ENCODE measurements around the gene AFP. TPM values are rescaled to one million over a fixed set of nuclear protein-coding genes. Genes with fewer than 3 reads are reported as not detected.

Gene AFP
- total RNA-seq, 1 donor, result not detected

DNA sequence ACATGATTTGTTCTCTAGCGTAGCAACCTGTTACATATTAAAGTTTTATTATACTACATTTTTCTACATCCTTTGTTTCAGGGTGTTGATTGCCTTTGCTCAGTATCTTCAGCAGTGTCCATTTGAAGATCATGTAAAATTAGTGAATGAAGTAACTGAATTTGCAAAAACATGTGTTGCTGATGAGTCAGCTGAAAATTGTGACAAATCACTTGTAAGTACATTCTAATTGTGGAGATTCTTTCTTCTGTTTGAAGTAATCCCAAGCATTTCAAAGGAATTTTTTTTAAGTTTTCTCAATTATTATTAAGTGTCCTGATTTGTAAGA lies 29.5 kb upstream of the AFP start:
- H4K20me1 ChIP-seq (ENCODE audit: insufficient read depth, low read length), result no peaks in the 10 kb centered on the region
- no peak overlapping the region for H2AFZ ChIP-seq (ENCODE audit: low read length)
- H3K27me3 ChIP-seq (ENCODE audit: insufficient read depth, low read length), result peaks cover 13% of the 10 kb centered on the region
- H3K4me1 ChIP-seq (ENCODE audit: insufficient read depth, low read length), result no peaks in the 10 kb centered on the region
- no peaks in the 10 kb centered on the region for H3K79me2 ChIP-seq (ENCODE audit: insufficient read depth, low read length)
- DNase-seq (ENCODE audit: insufficient read length, low spot score, missing footprints), result no peak
- H3K4me2 ChIP-seq (ENCODE audit: insufficient read depth, low read length), result no peak overlapping the region
- no peak overlapping the region for H3K27ac ChIP-seq (ENCODE audit: low read depth, low read length)
- no peaks in the 10 kb centered on the region for H3K9me3 ChIP-seq (ENCODE audit: low read depth, low read length)
- H3K4me3 ChIP-seq (ENCODE audit: insufficient read depth, low read length), result no peak overlapping the region
- H3K36me3 ChIP-seq (ENCODE audit: insufficient read depth, low read length), result no peaks in the 10 kb centered on the region
- TF ChIP-seq, protein P1, sequence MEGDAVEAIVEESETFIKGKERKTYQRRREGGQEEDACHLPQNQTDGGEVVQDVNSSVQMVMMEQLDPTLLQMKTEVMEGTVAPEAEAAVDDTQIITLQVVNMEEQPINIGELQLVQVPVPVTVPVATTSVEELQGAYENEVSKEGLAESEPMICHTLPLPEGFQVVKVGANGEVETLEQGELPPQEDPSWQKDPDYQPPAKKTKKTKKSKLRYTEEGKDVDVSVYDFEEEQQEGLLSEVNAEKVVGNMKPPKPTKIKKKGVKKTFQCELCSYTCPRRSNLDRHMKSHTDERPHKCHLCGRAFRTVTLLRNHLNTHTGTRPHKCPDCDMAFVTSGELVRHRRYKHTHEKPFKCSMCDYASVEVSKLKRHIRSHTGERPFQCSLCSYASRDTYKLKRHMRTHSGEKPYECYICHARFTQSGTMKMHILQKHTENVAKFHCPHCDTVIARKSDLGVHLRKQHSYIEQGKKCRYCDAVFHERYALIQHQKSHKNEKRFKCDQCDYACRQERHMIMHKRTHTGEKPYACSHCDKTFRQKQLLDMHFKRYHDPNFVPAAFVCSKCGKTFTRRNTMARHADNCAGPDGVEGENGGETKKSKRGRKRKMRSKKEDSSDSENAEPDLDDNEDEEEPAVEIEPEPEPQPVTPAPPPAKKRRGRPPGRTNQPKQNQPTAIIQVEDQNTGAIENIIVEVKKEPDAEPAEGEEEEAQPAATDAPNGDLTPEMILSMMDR (IDR thresholded peaks at IDR 0.05; ENCODE audit: extremely low read depth, low read depth, low read length), result no peak

DNA sequence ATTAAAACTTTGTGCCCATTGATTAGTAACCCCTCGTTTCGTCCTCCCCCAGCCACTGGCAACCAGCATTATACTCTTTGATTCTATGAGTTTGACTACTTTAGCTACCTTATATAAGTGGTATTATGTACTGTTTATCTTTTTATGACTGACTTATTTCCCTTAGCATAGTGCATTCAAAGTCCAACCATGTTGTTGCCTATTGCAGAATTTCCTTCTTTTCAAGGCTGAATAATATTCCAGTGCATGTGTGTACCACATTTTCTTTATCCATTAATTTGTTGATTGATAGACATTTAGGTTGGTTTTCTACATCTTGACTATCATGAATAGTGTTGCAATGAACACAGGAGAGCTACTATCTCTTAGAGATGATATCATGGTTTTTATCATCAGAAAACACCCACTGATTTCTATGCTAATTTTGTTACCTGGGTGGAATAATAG lies 28.8 kb upstream of the AFP start:
- H3K4me1 ChIP-seq (ENCODE audit: insufficient read depth, low read length), result no peaks in the 10 kb centered on the region
- no peak for DNase-seq (ENCODE audit: insufficient read length, low spot score, missing footprints)

DNA sequence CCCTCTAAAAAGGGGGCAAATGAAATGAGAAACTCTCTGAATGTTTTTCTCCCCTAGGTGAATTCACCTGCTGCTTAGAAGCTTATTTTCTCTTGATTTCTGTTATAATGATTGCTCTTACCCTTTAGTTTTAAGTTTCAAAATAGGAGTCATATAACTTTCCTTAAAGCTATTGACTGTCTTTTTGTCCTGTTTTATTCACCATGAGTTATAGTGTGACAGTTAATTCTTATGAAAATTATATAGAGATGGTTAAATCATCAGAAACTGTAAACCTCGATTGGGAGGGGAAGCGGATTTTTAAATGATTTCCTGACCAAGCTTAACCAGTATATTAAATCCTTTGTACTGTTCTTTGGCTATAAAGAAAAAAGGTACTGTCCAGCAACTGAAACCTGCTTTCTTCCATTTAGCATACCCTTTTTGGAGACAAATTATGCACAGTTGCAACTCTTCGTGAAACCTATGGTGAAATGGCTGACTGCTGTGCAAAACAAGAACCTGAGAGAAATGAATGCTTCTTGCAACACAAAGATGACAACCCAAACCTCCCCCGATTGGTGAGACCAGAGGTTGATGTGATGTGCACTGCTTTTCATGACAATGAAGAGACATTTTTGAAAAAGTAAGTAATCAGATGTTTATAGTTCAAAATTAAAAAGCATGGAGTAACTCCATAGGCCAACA lies 27.7 kb upstream of the AFP start:
- H3K27ac ChIP-seq (ENCODE audit: low read depth, low read length), result no peak overlapping the region
- no peak overlapping the region for H3K4me2 ChIP-seq (ENCODE audit: insufficient read depth, low read length)
- TF ChIP-seq, protein P1 (IDR thresholded peaks at IDR 0.05; ENCODE audit: extremely low read depth, low read depth, low read length), result no peak
- no peaks in the 10 kb centered on the region for H3K4me1 ChIP-seq (ENCODE audit: insufficient read depth, low read length)
- H3K4me3 ChIP-seq (ENCODE audit: insufficient read depth, low read length), result no peak overlapping the region
- H2AFZ ChIP-seq (ENCODE audit: low read length), result no peak overlapping the region
- no peak for DNase-seq (ENCODE audit: insufficient read length, low spot score, missing footprints)
- H4K20me1 ChIP-seq (ENCODE audit: insufficient read depth, low read length), result no peaks in the 10 kb centered on the region
- H3K79me2 ChIP-seq (ENCODE audit: insufficient read depth, low read length), result no peaks in the 10 kb centered on the region
- H3K36me3 ChIP-seq (ENCODE audit: insufficient read depth, low read length), result no peaks in the 10 kb centered on the region
- H3K9me3 ChIP-seq (ENCODE audit: low read depth, low read length), result no peaks in the 10 kb centered on the region
- H3K27me3 ChIP-seq (ENCODE audit: insufficient read depth, low read length), result peaks cover 16% of the 10 kb centered on the region

More for the DNA sequence above, 28.8 kb upstream of the AFP start:
- Histone ChIP-seq H3K27ac (ENCODE audit: low read depth, low read length) (no peak overlapping the region), H3K4me3 (ENCODE audit: insufficient read depth, low read length) (no peak overlapping the region), H4K20me1 (ENCODE audit: insufficient read depth, low read length) (no peaks in the 10 kb centered on the region), H3K36me3 (ENCODE audit: insufficient read depth, low read length) (no peaks in the 10 kb centered on the region), H2AFZ (ENCODE audit: low read length) (no peak overlapping the region), H3K79me2 (ENCODE audit: insufficient read depth, low read length) (no peaks in the 10 kb centered on the region), H3K4me2 (ENCODE audit: insufficient read depth, low read length) (no peak overlapping the region), H3K27me3 (ENCODE audit: insufficient read depth, low read length) (peaks cover 13% of the 10 kb centered on the region), H3K9me3 (ENCODE audit: low read depth, low read length) (no peaks in the 10 kb centered on the region)
- TF ChIP-seq, protein P1 (IDR thresholded peaks at IDR 0.05; ENCODE audit: extremely low read depth, low read depth, low read length), result no peak

- H3K36me3 ChIP-seq (ENCODE audit: insufficient read depth, low read length), result no peaks in the 10 kb centered on the region
- H3K79me2 ChIP-seq (ENCODE audit: insufficient read depth, low read length), result no peaks in the 10 kb centered on the region
- H3K4me3 ChIP-seq (ENCODE audit: insufficient read depth, low read length), result no peak overlapping the region
- peaks cover 23% of the 10 kb centered on the region for H3K27me3 ChIP-seq (ENCODE audit: insufficient read depth, low read length)
- H4K20me1 ChIP-seq (ENCODE audit: insufficient read depth, low read length), result no peaks in the 10 kb centered on the region
- TF ChIP-seq, protein P1 (IDR thresholded peaks at IDR 0.05; ENCODE audit: extremely low read depth, low read depth, low read length), result no peak
- no peaks in the 10 kb centered on the region for H3K9me3 ChIP-seq (ENCODE audit: low read depth, low read length)
- no peak for DNase-seq (ENCODE audit: insufficient read length, low spot score, missing footprints)
- H2AFZ ChIP-seq (ENCODE audit: low read length), result no peak overlapping the region
- H3K27ac ChIP-seq (ENCODE audit: low read depth, low read length), result no peak overlapping the region
- H3K4me2 ChIP-seq (ENCODE audit: insufficient read depth, low read length), result no peak overlapping the region
- H3K4me1 ChIP-seq (ENCODE audit: insufficient read depth, low read length), result no peaks in the 10 kb centered on the region
Observed at GRCh38 chr4:73409012-73409862, 26.8 kb upstream of the AFP start.

Data from osteoblast (primary cell).